Kasumi-1 (cell line): ENCODE measurements around the gene HOXC9.

Experiments used
- DNase-seq, 2 experiments: peaks; one replicate each; lab custom pipeline; 2025; lab: John Stamatoyannopoulos, UW

The HOXC9 gene

DNA sequence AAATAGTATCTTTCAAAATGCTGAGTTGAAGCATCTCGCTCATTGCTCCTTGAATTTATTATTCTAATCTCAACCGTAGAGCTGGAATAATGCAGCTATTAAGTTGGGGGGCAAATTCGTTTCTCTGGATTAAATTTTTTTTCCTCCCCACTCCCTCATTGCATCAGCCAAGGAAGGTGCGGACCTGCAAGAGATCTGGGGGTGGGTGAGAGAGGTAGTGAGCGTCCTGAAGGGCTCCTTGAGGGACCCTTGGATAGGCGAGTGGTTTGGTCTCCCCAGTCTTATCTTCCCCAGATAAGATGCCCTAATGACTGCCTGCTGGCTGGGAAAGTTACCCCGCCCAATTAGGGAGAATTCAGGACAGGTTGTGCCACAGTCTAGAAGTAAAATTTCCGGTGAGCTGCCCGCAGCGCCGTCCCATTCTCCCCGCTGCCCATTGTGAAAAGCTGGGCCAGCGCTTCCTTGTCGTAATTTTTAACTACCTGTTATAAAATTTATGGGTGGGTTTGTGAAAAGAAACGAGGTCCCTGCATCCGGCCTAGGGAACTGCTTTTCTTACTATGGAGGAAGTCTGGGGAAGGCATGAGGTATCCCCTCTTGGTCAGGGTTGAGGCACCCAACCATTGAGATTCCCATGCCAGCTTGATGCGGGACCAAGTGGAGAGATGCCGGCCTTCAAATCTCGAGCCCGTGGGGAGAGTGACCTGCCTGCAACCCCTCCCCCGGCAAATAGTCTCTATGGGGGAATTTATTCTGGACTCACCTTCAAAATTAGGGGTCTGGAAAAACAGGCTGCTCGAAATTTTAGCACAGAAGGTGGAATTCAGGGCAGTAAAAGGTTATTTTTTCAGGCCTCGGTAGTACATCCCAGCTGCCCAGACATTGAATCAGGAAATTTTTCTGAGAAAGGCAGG, 15.3 kb downstream of the HOXC9 start:
- no peak for DNase-seq

DNA sequence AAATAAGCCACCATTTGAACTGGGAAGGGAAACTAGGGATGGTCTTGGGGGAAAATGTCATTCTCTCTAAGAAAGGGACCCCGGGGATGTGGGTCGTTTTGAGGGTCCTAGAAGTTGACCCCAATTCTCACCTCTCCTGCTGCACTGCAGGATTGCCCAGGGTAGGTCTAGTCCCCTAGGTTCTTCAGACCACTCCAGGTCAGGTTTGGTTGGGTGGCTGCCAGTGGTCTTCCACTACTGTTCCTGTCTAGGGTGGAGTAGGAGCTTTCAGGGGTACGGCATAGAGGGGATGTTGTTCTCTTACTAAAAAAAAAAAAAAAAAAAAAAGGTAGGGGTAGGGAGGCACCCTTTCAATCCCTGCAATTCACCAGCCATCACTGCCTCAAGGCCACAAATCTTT, 16.1 kb downstream of the HOXC9 start:
- no peak for DNase-seq

DNA sequence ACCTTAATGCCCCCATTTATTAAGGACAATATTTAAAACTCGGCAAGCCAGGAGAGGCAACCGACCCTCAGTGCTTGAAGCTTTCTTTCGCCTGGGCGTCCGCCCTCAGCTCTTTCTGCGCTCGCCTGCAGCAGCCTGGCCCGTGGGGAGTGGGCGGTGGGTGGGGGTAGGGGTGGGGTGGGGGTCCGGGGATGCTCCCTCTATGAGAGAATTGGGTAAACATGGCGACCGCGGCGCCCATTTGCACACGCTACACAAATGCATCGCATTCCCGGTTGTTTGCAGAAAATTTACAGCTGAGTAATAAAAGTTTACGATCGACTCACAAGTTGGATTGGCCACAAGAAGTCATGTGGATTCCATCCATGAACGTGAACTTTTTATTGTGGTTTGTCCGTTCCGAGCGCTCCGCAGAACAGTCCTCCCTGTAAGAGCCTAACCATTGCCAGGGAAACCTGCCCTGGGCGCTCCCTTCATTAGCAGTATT, 16.6 kb downstream of the HOXC9 start:
- no peak for DNase-seq

DNA sequence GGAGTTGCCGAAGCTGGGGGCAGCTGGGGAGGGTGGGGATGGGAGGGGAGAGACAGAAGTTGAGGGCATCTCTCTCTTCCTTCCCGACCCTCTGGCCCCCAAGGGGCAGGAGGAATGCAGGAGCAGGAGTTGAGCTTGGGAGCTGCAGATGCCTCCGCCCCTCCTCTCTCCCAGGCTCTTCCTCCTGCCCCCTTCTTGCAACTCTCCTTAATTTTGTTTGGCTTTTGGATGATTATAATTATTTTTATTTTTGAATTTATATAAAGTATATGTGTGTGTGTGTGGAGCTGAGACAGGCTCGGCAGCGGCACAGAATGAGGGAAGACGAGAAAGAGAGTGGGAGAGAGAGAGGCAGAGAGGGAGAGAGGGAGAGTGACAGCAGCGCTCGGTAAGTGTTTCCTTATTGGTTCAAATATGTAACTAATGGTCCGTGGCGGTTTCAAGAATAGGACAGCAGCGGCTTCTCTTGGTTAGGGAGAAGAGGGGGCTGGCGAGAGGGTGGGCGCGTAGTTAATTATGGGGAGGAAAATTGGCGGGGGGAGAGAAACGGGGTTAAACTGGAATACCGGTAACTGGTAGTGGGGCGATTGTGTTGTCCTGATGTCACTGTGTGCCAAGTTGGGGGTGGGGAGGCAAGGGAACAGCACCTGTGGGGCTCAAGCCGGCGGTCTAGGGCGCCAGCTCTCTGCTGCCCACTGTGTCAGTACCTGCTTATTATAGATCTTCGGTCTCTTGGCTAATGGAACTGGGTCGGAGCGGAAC, 17.2 kb downstream of the HOXC9 start:
- DNase-seq = no peak

DNA sequence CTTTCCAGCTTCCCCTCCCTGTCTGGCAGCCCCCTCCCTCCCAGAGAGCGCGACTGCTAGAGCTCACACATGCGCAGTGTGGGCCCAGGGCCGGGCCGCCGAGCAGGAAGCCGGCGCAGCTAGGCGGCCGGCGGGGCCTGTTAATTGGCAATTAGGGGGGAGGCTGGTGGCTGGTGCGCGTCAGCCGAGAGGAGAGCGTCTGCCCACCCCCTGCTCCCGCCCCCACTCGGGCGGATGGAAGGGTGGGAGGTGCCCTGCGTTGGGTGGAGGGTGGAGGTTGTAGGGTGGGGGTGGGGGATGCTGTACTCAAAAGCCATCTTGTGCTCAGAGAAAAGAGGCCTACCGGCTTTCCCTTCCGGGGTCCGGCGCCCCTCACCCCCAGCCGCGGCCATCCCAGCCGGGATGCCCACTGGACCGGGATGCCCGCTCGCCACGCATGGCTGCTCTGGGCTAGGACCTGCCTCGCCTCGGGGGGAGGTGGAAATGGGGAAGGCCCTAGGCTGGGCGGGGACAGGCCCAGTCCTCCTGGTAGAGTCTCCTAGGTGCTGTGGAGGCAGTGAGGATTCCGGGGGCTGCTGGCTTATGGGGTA, 18.0 kb downstream of the HOXC9 start:
- no peak for DNase-seq

DNA sequence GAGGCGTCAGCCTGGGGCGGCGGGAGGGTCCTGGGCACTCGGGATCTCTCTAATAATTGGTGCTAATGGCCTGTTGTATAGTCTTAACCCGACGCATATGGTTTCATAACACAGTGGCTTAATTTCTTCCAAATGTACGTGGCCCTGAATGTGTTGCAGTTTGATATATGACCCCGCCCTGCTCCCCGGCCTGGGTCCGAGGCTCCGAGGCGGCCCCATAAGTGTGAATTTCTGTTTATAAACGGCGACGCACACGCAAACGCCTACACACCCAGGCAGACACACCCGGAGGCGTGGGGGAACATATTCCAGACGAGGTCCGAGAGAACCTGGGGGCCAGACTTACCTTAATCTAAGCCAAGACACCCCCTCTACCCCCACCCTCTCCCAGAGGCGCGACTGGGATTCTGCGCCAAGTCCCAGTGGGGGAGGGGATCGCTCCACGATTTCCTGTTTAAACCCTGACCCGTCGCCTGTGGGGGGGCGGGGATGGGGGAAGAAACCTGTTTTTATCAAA, 18.6 kb downstream of the HOXC9 start:
- no peak for DNase-seq

DNA sequence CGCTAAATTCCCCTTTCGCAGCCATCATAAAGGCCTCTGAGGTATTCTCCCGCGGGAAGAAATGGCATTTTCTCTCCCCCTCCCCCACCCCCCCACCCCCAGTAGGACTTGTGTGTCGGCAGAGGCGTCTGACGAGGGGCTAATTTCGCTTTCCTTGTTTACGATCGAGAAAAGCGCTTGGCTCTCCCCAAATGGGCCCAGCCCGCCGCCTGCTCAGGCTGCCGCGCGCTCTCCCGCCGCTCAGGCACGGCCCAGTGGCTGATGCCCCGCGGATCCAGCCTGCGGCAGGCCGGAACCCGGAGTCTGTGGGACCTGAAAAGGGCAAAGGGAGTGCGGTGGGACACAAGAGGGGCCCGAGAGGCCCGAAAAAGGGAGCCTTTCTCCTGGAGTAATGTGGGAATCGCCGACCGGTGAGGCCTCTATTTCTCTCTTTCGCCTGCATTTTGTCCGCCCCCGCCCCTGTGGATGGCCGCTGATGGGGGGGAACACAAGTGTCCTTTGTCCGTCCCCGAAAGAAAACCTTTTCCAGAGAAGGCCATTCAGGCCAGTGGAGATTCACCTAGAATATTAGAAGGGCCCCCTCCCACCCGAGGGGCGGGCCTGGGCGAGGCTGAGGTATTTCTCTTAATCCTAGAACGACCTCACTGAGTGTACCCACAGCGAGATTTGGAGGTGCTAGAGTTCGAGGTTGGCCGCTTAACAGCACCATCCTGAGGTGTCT, 19.3 kb downstream of the HOXC9 start:
- DNase-seq = no peak

DNA sequence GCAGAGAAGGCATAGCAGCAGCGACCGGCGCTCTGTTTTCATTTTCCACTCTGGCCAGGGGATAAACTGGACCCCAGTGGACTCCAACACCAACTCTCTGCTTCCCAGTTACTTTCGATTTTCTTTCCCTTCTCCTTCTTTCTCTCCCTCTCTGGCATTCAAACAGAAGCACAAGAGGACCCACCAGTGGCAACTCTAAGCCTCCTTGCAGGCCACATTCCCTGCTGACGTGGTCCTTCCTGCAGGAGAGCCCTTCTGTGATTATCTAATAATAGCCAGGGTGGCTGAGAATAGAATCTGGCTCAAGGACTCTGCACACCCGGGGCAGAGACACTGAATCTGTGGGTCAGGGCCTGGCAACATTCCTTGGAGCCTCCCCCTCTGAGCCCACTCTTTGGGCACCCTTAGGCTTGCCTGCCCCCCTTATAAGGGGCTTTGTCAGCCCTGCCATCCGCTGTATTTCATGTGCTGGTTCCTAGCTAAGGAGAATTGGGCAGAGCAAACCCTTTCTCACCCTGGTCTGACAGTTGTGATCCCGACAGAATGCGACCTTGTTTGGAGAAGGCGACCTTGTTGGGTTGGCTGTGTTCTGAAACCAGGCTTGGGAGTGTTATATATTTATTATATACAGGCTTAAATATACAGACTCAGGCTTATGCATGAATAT, 20.1 kb downstream of the HOXC9 start:
- no peak for DNase-seq

DNA sequence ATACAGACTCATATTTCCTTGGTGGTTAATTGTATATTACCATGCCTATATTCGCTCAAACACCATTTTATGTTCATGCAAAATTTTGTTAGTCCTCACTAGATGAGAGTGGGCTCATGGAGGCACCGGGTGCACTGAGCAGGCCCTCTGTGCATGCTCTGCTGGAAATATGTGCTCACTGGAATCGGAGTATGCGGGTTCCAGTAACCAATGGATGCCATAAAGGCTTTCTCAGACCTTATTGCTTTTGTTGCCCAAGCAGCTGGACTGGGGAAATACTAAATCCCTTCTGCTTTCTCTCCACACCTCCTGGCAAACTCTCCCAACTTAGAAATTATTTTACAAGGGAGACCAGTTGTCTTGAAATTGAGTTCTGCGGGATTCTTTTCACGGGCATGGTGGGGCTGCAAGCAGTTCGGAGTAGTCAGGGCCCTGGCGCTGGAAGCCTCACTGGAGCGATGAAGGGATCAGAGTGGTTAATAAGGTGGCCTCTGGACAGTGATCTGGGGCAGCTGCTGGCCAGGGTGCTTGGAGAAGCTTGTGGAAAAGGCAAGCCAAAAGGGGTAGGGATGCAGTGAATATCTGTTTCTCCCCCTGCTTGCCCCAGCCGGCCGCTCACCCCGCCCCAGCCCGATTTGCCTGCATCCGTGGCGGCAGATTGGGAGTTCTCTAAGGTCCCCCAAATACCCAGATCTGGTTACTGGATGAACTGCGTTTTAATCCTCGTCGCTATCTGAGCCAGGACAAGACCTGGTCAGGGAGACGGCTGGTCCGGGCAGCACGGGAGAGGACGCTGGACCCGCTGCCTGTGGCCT, 20.8 kb downstream of the HOXC9 start:
- DNase-seq = no peak

DNA sequence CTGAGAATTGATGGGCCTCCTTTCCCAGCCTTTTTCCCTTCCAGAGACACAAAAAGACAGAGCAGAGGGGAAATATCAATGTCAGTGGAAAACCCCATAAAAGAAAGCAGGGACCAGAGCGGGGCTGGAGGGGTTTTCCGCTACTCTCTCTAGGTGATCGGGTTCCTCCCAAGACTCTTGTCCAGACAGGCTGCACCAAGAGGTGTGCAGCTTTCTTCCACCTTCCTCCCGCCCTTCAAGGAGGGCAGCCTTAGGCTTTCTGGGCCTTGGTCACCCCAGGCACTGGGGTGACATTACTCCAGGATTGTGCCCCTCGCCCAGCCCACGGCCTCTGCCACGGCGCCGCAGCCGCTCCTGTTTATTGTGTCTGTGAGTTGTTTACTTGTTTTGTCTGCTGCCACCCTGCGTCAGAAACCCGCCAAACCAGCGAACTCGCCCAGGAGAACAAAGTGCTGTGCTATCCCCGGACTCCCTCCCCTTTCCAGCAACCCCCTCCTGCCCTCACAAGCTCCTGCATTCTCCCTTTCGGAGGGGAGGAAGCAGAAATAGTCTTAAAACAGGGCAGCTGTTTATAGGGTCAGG, 21.6 kb downstream of the HOXC9 start:
- DNase-seq = no peak

DNA sequence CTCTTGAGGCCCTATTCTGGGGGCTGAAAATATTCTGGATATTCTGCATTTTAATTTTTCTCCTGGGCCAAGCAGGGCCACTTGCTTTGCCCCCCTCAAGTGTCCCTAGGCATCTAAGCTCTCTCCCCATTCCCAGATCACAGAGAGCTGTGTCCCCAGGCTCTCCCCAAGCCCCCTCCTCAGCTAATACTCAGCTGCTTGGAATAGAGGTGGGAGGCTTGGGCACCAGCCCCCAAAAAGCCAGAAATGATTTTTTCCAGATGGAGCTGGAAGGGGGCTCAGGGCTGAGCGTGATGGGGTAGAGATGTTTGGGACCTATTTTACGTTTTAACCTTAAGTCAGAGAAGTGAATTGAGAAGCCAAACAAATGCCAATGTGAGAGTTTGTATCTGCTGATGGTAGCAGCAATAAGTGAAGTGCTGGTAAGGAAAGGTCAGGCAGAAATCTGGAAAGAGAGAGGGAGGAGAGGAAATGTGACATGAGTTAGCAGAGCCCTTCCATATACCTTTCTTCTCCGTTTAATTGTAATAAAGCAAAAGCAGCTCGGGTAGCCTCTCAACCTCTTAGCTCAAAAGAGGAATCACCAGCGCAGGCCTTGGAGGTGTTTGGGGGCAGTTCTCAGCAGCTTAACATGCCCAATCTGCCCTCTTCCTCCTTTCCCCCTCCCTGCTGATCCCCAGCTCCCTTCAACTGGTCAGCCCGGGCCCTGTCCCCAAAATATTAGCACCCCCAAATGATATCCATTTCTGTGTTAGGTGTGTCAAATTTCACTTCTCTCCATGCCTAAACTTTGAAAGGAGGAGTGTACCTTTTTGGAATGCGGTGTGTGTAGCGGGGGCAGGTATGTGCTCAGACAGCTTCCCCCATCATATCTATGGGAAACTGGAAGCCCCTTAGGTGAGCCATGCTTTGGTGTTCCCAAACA, 23.3 kb downstream of the HOXC9 start:
- DNase-seq = no peak

DNA sequence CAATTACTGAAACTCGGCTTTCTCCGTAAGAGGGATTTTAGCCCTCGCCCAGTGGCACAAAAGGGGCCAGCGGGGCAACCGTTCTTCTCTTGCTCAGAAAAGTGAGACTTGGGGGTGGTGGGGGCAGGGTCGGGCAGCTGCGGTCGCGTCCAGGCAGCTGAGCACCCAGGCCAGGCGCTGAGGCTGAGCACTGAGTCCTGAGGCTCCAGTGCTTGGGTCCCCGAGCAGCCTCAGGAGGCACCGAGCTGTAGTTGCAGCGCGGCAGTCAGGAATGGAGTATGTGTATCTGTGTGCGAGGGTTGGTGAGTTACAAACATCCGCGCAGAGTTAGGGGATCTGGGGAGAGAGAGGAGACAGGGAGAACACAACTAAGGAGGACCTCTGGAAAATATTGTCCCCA, 24.2 kb downstream of the HOXC9 start:
- no peak for DNase-seq

DNA sequence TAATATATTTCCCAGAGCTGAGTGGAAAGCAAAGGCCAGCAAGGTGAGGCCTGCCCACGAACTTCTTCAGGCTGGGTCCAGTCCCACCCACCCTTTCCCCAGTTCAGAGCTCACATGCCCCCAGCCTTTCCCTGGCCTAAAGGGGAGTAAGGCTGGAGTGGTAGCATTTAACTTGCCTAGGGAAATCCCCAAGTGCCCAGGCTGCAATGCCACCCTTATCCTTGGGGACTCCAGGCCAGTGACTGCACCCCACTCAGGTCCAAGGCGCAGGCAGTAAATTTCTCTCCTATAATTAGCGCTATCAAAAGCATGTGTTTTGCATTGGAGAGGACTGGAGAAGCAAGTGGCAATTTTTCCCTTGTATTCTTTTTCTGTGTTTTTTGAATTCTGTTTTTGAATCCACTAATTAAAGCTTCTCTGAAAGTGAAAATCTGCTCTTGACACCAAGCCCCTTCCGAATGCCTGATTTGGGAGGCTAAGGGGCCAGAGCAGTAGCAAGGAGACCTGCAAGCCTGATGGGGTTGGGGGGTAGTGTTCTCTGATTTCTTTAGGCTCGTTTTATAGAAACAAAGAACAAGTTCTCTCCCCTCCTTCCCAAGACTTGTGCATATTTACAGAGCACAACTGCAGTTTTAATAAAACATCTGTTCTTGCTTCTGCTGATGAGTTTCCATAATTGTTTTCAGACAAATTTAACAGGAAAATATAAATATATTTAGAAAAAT, 24.8 kb downstream of the HOXC9 start:
- no peak for DNase-seq

DNA sequence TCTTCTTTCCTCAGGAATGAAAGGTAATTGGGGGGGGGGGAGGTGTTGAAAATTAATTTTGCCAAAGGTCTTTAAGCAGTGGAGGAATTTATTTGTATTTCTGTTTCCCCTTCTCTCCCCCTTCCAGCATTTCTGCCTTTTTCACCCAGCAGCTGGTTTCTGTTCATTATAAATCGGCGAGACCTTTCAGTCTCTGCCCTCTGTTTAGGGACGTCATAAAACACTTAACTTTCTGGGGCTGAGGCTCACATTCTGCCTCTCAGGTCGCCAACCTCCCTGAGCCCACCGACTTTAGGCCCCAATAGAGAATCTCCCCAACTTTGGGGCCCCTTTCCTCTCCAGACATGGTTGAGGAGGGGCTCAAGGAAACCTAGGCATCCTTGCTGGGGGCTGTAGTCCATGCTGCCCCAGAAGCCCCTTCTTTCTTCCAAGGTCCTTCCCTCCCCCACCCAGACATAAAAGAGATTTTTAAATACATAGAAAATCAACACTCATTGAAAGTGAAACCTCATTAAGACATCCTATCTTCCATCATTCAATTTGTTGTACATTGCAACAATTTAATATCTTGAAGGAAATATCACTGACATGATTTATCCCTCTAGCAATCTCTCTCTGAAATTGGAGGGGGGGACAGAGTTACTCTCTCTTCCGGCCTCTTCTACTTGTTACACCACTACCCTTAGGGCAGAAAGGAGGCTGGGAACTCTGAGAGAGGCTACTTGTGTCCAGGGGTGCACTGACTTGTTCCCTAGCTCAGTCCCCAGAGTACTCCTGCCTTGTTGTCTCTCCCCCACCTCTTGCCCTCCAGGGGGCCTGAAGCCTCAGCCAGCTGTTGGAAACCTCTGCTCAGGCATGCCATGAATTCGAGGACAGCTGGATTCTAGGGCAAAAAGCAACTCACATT, 25.8 kb downstream of the HOXC9 start:
- no peak for DNase-seq

DNA sequence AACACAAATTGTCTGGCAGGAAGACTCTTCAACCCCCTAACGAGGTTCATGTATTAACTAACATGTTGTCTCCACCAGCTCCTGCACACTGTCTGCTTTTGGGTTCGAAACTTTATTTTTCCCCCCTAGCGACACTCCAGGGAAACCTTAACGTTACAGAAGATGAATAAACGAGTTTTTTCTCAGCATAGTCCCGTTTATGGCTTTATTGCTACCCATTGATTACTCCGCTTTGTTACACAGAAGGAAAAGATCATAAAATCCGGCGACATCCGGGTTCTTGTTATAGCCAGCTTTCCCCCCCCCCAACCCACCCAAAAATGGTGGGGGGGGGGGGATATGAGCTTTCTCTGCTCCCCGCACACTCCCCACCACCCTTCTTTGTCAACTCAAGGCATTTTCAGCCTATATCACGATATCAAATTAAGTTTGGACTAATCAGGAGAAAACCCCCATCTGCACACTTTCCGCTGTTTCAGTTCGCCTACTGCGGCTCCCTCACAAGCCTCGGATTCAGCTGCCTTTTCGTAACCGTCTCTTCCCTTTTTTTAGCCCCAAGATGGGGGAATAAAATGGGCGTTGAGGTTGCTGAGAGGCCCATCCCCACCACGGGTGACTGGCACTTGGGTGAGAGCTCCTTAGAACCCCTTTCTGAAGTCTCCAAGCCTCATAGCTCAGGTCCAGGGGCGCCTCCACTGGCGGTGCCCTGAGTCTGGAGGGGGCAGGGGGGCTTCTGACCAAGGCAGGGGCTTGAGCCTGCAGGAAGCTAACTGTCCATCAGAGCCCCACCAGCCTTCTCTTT, 26.9 kb downstream of the HOXC9 start:
- DNase-seq = no peak

DNA sequence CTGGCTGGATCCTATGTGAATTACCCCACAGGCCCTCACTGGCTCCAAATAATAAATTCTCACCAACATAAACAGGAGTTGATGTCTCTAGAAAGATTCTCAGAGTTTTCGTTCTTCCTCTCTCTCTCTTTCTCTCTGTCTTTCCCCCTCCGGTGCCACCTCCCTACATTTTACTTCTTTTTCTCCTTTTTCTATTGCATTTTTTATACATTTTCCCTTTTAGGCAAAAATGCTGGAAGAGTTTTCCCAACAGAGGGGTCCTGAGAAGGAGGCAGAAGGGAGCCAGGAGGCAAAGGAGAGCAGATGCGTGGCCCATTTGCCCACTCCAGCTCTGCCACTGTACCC, 27.5 kb downstream of the HOXC9 start:
- no peak for DNase-seq
